Measurements from ENCODE around the gene MYCBPAP.

The MYCBPAP gene

GRCh38 chr17:50572541-50572940 lies 64.3 kb downstream of the MYCBPAP start:
- Histone ChIP-seq H3K27ac (ENCODE audit: low read length) (no peak overlapping the region), H3K27me3 (ENCODE audit: low read depth, low read length) (no peaks in the 10 kb centered on the region)

GRCh38 chr17:50573866-50574611 lies 65.8 kb downstream of the MYCBPAP start:
- no peaks in the 10 kb centered on the region for H3K36me3 ChIP-seq (ENCODE audit: control insufficient read depth in 1 of 2, insufficient read depth in 2 of 2, low read length in 2 of 2)
- no peaks in the 10 kb centered on the region for H3K27me3 ChIP-seq (ENCODE audit: low read depth, low read length)
- H3K9me3 ChIP-seq (ENCODE audit: control insufficient read depth in 1 of 2, low read length in 2 of 2) = no peaks in the 10 kb centered on the region
- no peaks in the 10 kb centered on the region for H3K4me1 ChIP-seq (ENCODE audit: control insufficient read depth in 1 of 2, insufficient read depth in 2 of 2, low read length in 2 of 2)
- no peak overlapping the region for H3K4me3 ChIP-seq (ENCODE audit: low read depth in 1 of 2, low read length in 2 of 2)
- H3K27ac ChIP-seq (ENCODE audit: low read length) = no peak overlapping the region

More at GRCh38 chr17:50572541-50572940, 64.3 kb downstream of the MYCBPAP start:
- no peaks in the 10 kb centered on the region for H3K4me1 ChIP-seq (ENCODE audit: control insufficient read depth in 1 of 2, insufficient read depth in 2 of 2, low read length in 2 of 2)
- no peak overlapping the region for H3K4me3 ChIP-seq (ENCODE audit: low read depth in 1 of 2, low read length in 2 of 2)
- H3K36me3 ChIP-seq (ENCODE audit: control insufficient read depth in 1 of 2, insufficient read depth in 2 of 2, low read length in 2 of 2) = no peaks in the 10 kb centered on the region
- H3K9me3 ChIP-seq (ENCODE audit: control insufficient read depth in 1 of 2, low read length in 2 of 2) = no peaks in the 10 kb centered on the region

- H3K27ac ChIP-seq (ENCODE audit: low read length) = no peak overlapping the region
- H3K4me1 ChIP-seq (ENCODE audit: control insufficient read depth in 1 of 2, insufficient read depth in 2 of 2, low read length in 2 of 2) = no peaks in the 10 kb centered on the region
- no peaks in the 10 kb centered on the region for H3K27me3 ChIP-seq (ENCODE audit: low read depth, low read length)
- no peak overlapping the region for H3K4me3 ChIP-seq (ENCODE audit: low read depth in 1 of 2, low read length in 2 of 2)
- H3K36me3 ChIP-seq (ENCODE audit: control insufficient read depth in 1 of 2, insufficient read depth in 2 of 2, low read length in 2 of 2) = no peaks in the 10 kb centered on the region
- H3K9me3 ChIP-seq (ENCODE audit: control insufficient read depth in 1 of 2, low read length in 2 of 2) = no peaks in the 10 kb centered on the region
Measured at GRCh38 chr17:50575581-50576210, 67.5 kb downstream of the MYCBPAP start.

- Histone ChIP-seq H3K36me3 (ENCODE audit: control insufficient read depth in 1 of 2, insufficient read depth in 2 of 2, low read length in 2 of 2) (no peaks in the 10 kb centered on the region), H3K27ac (ENCODE audit: low read length) (no peak overlapping the region), H3K4me3 (ENCODE audit: low read depth in 1 of 2, low read length in 2 of 2) (no peak overlapping the region), H3K27me3 (ENCODE audit: low read depth, low read length) (no peaks in the 10 kb centered on the region), H3K9me3 (ENCODE audit: control insufficient read depth in 1 of 2, low read length in 2 of 2) (no peaks in the 10 kb centered on the region), H3K4me1 (ENCODE audit: control insufficient read depth in 1 of 2, insufficient read depth in 2 of 2, low read length in 2 of 2) (no peaks in the 10 kb centered on the region)
Measured at GRCh38 chr17:50576864-50577263, 68.6 kb downstream of the MYCBPAP start.

GRCh38 chr17:50577451-50577954 lies 69.3 kb downstream of the MYCBPAP start:
- Histone ChIP-seq H3K27ac (ENCODE audit: low read length) (no peak overlapping the region), H3K36me3 (ENCODE audit: control insufficient read depth in 1 of 2, insufficient read depth in 2 of 2, low read length in 2 of 2) (no peaks in the 10 kb centered on the region), H3K4me1 (ENCODE audit: control insufficient read depth in 1 of 2, insufficient read depth in 2 of 2, low read length in 2 of 2) (no peaks in the 10 kb centered on the region), H3K4me3 (ENCODE audit: low read depth in 1 of 2, low read length in 2 of 2) (no peak overlapping the region), H3K9me3 (ENCODE audit: control insufficient read depth in 1 of 2, low read length in 2 of 2) (no peaks in the 10 kb centered on the region), H3K27me3 (ENCODE audit: low read depth, low read length) (no peaks in the 10 kb centered on the region)

GRCh38 chr17:50578173-50578572 lies 69.9 kb downstream of the MYCBPAP start:
- no peaks in the 10 kb centered on the region for H3K36me3 ChIP-seq (ENCODE audit: control insufficient read depth in 1 of 2, insufficient read depth in 2 of 2, low read length in 2 of 2)
- no peaks in the 10 kb centered on the region for H3K4me1 ChIP-seq (ENCODE audit: control insufficient read depth in 1 of 2, insufficient read depth in 2 of 2, low read length in 2 of 2)
- no peak overlapping the region for H3K27ac ChIP-seq (ENCODE audit: low read length)
- no peaks in the 10 kb centered on the region for H3K27me3 ChIP-seq (ENCODE audit: low read depth, low read length)
- H3K9me3 ChIP-seq (ENCODE audit: control insufficient read depth in 1 of 2, low read length in 2 of 2) = no peaks in the 10 kb centered on the region
- H3K4me3 ChIP-seq (ENCODE audit: low read depth in 1 of 2, low read length in 2 of 2) = no peak overlapping the region

- Histone ChIP-seq H3K27ac (ENCODE audit: low read length) (no peak overlapping the region), H3K36me3 (ENCODE audit: control insufficient read depth in 1 of 2, insufficient read depth in 2 of 2, low read length in 2 of 2) (no peaks in the 10 kb centered on the region)
Measured at GRCh38 chr17:50579399-50579798, 71.2 kb downstream of the MYCBPAP start.

GRCh38 chr17:50580646-50581045 lies 72.4 kb downstream of the MYCBPAP start:
- H3K4me1 ChIP-seq (ENCODE audit: control insufficient read depth in 1 of 2, insufficient read depth in 2 of 2, low read length in 2 of 2) = no peaks in the 10 kb centered on the region
- H3K27ac ChIP-seq (ENCODE audit: low read length) = no peak overlapping the region
- H3K4me3 ChIP-seq (ENCODE audit: low read depth in 1 of 2, low read length in 2 of 2) = no peak overlapping the region
- no peaks in the 10 kb centered on the region for H3K36me3 ChIP-seq (ENCODE audit: control insufficient read depth in 1 of 2, insufficient read depth in 2 of 2, low read length in 2 of 2)
- H3K27me3 ChIP-seq (ENCODE audit: low read depth, low read length) = no peaks in the 10 kb centered on the region
- no peaks in the 10 kb centered on the region for H3K9me3 ChIP-seq (ENCODE audit: control insufficient read depth in 1 of 2, low read length in 2 of 2)

More at GRCh38 chr17:50579399-50579798, 71.2 kb downstream of the MYCBPAP start:
- no peaks in the 10 kb centered on the region for H3K4me1 ChIP-seq (ENCODE audit: control insufficient read depth in 1 of 2, insufficient read depth in 2 of 2, low read length in 2 of 2)
- no peaks in the 10 kb centered on the region for H3K27me3 ChIP-seq (ENCODE audit: low read depth, low read length)
- H3K9me3 ChIP-seq (ENCODE audit: control insufficient read depth in 1 of 2, low read length in 2 of 2) = no peaks in the 10 kb centered on the region
- no peak overlapping the region for H3K4me3 ChIP-seq (ENCODE audit: low read depth in 1 of 2, low read length in 2 of 2)

Data from muscle layer of duodenum (tissue), 2 donors.